HEK293T (cell line): ENCODE results near the gene MCM9.

ENCODE experiments used
- NFRKB ChIP-seq: fragments of 450-650 bp; IDR thresholded peaks from 2 replicates; pipeline ENCODE4 v1.6.1; 2016; ENCODE audit warnings: mild to moderate bottlenecking, moderate library complexity
- ZNF384 ChIP-seq: fragments of 450-650 bp; IDR thresholded peaks from 2 replicates; pipeline ENCODE4 v1.6.1; 2016

DNA sequence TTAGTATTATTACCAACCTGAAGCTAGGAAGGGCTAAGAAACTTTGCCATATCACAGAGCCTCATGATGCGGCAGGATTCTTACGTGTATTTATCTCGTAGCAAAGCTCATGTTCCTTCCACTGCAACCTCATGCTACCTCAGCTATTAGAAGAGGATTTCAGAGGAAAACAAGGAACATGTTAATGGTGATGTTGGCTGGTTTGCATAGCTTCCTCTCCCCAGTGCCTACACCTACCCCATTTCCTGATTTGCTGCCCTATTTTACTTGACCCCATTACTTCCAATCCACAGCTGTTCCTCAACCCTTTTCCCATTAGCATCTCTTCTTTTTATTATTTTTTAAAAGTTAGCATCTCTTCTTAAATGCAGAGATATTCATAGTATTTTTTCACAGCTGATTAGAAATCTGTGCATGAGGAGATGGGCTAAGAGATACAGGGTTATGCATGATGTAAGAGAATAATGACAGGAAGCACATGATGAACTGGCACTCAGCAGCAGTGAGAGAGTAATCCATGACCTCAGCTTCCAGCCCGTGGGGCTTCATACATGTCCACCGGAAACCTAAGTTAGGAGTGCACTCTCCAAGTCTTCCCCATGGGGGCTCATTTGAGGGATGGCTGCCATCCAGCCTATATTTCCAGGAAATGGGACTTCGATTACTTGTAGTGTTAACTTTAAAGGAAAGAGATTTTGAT lies 147.1 kb downstream of the MCM9 start:
- no peak for TF ChIP-seq NFRKB
- TF ChIP-seq ZNF384 = no peak
